Suppressor macrophage treated with lipopolysaccharide for 1 hour (primary cell): ENCODE data around the gene CABP4.
"Not testable (repeated sequence)": the region's sequence is repeated elsewhere in the genome, so short reads cannot be mapped to it uniquely, and the experiment has no call there.

Experiments used
- DNase-seq, 3 donors: peaks; one replicate each; pipeline ENCODE4 v3.0.0-alpha.2; 2020 to 2022

Gene CABP4

DNA sequence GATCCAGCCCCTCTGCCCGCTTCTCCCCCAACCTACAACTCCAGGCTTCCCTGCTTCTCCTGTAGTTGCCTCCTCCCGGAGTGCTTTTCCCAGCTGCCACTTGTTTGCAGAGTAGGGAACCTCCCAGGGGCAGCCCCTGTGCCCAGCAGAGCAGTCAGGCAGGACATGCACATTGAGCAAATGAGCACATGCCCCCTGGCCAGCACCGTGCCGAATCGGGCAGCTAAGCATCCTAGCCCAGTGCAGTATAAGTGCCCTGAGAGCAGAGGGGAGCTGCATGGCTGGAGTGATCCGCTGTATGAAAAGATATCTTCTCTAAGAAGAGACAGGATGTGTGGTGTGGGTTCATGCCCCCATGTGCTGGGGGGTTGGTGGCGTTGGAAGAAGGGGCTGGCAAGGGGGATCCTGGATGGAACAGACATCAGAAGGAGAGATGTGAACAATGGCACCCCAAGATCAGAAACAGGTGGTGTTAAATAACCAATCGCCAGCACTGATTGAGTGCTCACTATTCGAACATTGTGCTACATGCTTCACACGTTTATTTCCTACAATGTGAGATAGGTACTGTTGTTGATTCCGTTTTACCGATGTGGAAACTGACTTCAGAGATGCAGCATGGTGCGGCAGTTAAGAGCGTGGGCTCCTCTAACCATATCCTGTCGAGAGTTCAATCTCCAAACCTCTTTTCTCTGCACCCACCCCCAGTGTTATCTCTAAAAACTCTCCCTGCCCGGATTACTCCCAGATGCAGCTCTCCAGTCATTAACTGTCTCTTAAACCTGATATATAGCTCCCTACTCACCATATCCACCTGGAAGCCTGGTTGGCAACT is 28.9 kb downstream of the CABP4 start:
- DNase-seq: no peak

- DNase-seq: peak; percentile 69 to 76 (median 72)
Observed at GRCh38 chr11:67484847-67485311, 29.7 kb downstream of the CABP4 start.

DNA sequence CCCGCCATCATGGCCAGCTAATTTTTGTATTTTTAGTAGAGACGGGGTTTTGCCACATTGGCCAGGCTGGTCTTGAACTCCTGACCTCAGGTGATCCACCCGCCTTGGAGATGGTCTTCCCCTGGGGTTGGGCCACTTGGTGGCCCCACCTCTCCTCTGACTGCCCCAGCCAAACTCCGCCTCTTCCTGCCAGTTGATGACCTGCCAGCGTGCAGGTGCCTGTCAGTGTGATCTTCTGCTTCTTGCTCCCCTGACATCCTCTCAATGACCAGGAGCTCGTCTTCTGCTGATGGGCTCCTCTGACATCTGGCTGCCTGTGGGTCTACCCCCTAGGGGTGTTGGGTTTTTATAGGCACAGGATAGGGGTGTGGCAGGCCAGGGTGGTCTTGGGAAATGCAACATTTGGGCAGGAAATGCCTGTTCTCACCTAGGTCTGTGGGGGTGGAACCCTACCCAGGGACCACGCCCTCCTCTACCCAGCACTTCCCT is 30.8 kb downstream of the CABP4 start:
- not testable (repeated sequence) for DNase-seq

- DNase-seq: no peak
Observed at GRCh38 chr11:67486481-67487195, 31.5 kb downstream of the CABP4 start.

- DNase-seq: no peak
Observed at GRCh38 chr11:67489203-67489884, 34.2 kb downstream of the CABP4 start.

GRCh38 chr11:67489885-67490726 is 35.0 kb downstream of the CABP4 start:
- no peak for DNase-seq

- no peak for DNase-seq
Observed at GRCh38 chr11:67490727-67491065, 35.5 kb downstream of the CABP4 start.

DNA sequence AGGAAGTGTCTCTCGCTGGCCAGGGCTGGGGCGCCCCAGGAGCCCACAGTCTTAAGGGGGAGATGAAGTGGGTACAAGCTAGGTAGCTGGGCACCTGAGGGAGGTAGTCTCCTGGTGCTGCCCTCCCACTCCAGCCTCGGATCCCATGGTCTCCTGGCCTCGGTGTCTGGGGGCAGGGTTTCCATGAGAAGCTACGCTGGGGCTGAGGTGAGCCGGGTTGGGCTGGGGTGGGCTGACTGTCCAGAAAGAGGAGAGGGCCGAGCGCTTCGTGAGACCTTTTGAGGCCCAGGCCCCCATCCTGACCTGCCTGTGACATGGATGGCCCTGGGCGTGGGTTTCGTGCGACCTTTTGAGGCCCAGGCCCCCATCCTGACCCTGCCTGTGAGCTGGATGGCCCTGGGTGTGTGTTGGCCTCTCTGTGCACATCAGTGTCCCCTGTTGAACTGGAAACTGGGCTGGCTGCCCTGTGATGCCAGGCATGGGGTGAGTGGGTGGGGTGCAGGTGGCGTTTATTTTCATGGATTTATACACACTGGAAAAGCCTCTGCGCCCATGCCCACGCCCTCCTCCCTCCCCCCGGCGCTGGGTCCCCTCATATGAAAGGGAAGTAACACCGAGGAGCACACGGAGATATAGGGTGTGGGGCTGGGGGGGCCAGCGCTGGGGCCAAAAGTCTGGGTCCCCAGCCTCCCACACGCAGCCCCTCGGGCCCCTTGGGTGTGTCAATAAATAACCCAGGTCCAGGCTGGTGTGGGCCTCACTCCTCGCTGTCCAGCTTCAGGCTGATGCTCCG is 36.3 kb downstream of the CABP4 start:
- DNase-seq: no peak

- DNase-seq: no peak
Observed at GRCh38 chr11:67492069-67492727, 37.0 kb downstream of the CABP4 start.

DNA sequence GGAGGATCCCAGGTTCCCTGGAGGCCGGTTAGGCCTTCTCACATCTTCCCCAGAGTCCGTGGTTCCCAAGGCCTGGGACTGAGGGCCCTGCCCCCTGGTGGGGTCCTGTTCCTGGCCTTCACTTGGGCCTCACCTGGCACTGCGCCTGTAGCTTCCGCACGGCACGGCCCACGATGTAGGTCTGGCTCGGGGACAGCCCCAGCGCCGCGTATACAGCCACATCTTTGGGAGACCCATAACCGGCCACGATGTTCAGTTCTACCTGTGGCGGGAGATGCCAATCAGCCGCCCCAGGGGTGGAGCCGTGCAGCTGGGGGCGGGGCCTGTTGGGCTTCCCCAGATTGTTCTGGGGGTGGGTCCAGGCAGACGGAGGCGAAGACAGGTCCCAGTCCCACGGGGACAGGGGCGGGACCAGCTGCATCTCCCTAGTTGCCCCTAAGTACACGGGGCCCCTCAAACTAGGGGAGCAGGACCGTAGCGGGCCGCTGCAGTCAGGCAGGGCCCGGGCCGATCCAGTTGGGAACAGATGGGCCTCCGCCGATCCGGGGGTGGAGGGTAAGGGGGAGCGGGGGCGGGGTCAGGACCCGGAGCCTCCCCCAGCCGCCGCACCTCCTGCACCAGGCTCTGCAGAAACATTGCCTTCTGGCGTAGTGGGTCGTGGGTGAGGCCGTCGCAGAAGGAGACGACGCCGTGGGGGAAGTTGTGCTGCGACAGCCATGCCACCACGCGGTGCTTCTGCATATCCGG is 37.8 kb downstream of the CABP4 start:
- no peak for DNase-seq

GRCh38 chr11:67493548-67494370 is 38.6 kb downstream of the CABP4 start:
- no peak for DNase-seq

DNA sequence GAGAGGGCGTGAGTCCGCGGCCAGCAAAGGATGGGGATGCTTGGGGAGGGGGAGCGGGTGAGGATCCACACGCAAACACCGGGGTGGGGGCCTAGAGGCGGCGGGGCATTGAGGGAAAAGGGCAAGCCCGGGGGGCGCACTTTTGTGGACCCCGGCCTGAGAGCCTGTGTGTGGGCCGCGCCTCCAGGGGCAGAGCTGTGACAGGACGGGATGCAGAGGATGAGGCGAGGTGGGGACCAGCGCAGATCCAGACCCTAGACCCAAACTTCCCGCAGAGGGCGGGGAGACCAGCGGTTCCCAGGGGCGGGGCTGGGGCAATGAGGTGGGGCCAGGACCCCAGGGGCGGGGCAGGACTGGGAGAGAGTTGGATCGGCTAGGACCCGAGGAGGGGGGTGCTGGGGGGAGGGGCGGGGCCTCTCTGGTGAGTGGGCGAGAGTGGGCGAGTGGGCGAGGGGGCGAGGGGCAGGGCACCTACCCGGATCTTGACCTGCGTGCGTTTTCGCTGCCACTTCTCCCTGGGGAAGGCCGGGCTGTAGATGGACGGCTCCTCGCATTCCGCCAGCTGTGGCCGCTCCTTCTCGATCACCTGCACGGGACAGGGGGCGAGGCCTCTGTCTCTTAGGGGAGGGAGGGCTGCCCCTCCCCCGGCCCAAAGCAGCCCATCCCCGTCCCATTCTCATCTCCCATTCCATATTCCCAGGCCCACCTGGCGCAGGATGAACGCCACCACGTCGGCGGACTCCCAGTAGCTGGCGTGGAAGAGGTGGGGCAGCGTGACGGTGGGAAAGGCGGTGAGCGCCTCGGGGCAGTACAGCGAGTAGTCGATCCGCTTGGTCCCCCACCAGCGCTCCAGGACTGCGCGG is 39.4 kb downstream of the CABP4 start:
- DNase-seq: no peak

GRCh38 chr11:67495234-67496005 is 40.3 kb downstream of the CABP4 start:
- no peak for DNase-seq

DNA sequence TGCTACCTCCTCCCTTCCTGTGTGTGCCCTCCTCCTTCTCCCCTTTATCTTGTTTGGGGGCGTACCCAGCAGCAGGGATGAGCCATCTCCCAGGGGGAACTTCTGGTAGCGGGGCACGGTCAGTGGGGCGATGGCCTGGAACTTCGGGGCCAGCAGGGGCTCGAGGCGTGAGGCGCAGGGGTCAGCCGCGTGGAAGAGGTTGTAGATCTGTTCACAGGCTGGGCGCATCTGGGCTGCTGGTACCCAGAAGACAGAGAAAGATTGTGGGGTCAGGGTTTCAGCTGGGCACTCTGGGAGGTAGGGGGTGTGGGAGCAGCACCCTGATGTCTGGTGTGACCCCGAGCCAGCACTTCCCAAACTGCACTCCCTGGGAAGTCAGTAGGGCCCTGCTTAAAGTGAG is 41.0 kb downstream of the CABP4 start:
- DNase-seq: no peak

- no peak for DNase-seq
Observed at GRCh38 chr11:67497656-67498291, 42.6 kb downstream of the CABP4 start.

GRCh38 chr11:67498544-67498972 is 43.4 kb downstream of the CABP4 start:
- DNase-seq: no peak
